Esophagus squamous epithelium (tissue), 4 donors: ENCODE measurements around the gene SLC20A1.

Source experiments
- CTCF ChIP-seq, 6 experiments: fragments of 450-650 bp in 4 of 6; fragments of 200-600 bp in 2 of 6; sonication (generic) in 2 of 6; IDR thresholded peaks; one replicate each; pipeline ENCODE4 v1.5.1; 2016 to 2019; ENCODE audit warnings: antibody characterized with exemption in 6 of 6, mild to moderate bottlenecking in 4 of 6, moderate library complexity in 4 of 6
- POLR2A ChIP-seq, 4 donors: fragments of 450-650 bp; IDR thresholded peaks; one replicate each; pipeline ENCODE4 v1.6.1; 2017; ENCODE audit warnings: antibody characterized with exemption in 4 of 4, mild to moderate bottlenecking in 4 of 4, moderate library complexity in 3 of 4

- TF ChIP-seq POLR2A (IDR thresholded peaks at IDR 0.05) (peak in 3 of 4 donors; percentile 72 to 100 (median 99)), CTCF (IDR thresholded peaks at IDR 0.05) (peak in 4 of 6 experiments; percentile 5 to 41 (median 30))
These were observed at the start of gene SLC20A1 for GRCh38 chr2:112645310-112646101.
